ENCODE results near the gene SEC14L3. TPM values are rescaled to one million over a fixed set of nuclear protein-coding genes. Genes with fewer than 3 reads are reported as not detected.

Gene SEC14L3
- total RNA-seq, 1 donor from 2014 or later: not detected

GRCh38 chr22:30423301-30423958 lies 48.4 kb downstream of the SEC14L3 start:
- intact Hi-C loops (cut with micrococcal nuclease): loop anchor here (5.0 to 10.0 kb wide), 7 partner anchors 96 to 871 kb away; partner anchors contain the start of genes ASCC2, PES1, PIK3IP1 and TBC1D10A
- Mint-ChIP-seq H3K27ac (peak overlapping the region; percentile 99), H3K4me3 (ENCODE audit: low read depth) (peak overlapping the region; percentile 95), H3K27me3 (ENCODE audit: low read depth) (no peaks in the 10 kb centered on the region), H3K36me3 (ENCODE audit: low read depth) (peaks cover 62% of the 10 kb centered on the region), H3K9me3 (no peaks in the 10 kb centered on the region), H3K4me1 (ENCODE audit: low read depth) (peaks cover 57% of the 10 kb centered on the region)
- no peak for DNase-seq (ENCODE audit: low spot score)

GRCh38 chr22:30422481-30423300 lies 49.1 kb downstream of the SEC14L3 start:
- H3K4me3 Mint-ChIP-seq (ENCODE audit: low read depth): peak overlapping the region; percentile 95
- no peaks in the 10 kb centered on the region for H3K27me3 Mint-ChIP-seq (ENCODE audit: low read depth)
- peak; percentile 16 for DNase-seq (ENCODE audit: low spot score)
- peaks cover 64% of the 10 kb centered on the region for H3K36me3 Mint-ChIP-seq (ENCODE audit: low read depth)
- peaks cover 55% of the 10 kb centered on the region for H3K4me1 Mint-ChIP-seq (ENCODE audit: low read depth)
- intact Hi-C loops (cut with micrococcal nuclease): loop anchor here (5.0 to 10.0 kb wide), 7 partner anchors 95 to 872 kb away; partner anchors contain the start of genes ASCC2, PES1, PIK3IP1 and TBC1D10A
- peak overlapping the region; percentile 99 for H3K27ac Mint-ChIP-seq
- H3K9me3 Mint-ChIP-seq: no peaks in the 10 kb centered on the region

GRCh38 chr22:30421695-30422480 lies 49.9 kb downstream of the SEC14L3 start:
- Mint-ChIP-seq H3K9me3 (no peaks in the 10 kb centered on the region), H3K27me3 (ENCODE audit: low read depth) (no peaks in the 10 kb centered on the region), H3K4me1 (ENCODE audit: low read depth) (peaks cover 49% of the 10 kb centered on the region), H3K4me3 (ENCODE audit: low read depth) (peak overlapping the region; percentile 95), H3K27ac (peak overlapping the region; percentile 99), H3K36me3 (ENCODE audit: low read depth) (peaks cover 64% of the 10 kb centered on the region)
- DNase-seq (ENCODE audit: low spot score): no peak
- intact Hi-C loops (cut with micrococcal nuclease): loop anchor here (1.0 to 10.0 kb wide), 8 partner anchors 25 to 873 kb away; partner anchors contain the start of genes ASCC2, PES1, PIK3IP1 and SEC14L2

- no peaks in the 10 kb centered on the region for H3K27me3 Mint-ChIP-seq (ENCODE audit: low read depth)
- H3K4me1 Mint-ChIP-seq (ENCODE audit: low read depth): peaks cover 43% of the 10 kb centered on the region
- DNase-seq (ENCODE audit: low spot score): no peak
- H3K9me3 Mint-ChIP-seq: no peaks in the 10 kb centered on the region
- peak overlapping the region; percentile 66 for H3K4me3 Mint-ChIP-seq (ENCODE audit: low read depth)
- intact Hi-C loops (cut with micrococcal nuclease): loop anchor here (1.0 to 10.0 kb wide), 8 partner anchors 23 to 874 kb away; partner anchors contain the start of genes ASCC2, PES1, PIK3IP1 and SEC14L2
- H3K27ac Mint-ChIP-seq: peak overlapping the region; percentile 87
- H3K36me3 Mint-ChIP-seq (ENCODE audit: low read depth): peaks cover 73% of the 10 kb centered on the region
These were observed 51.3 kb downstream of the SEC14L3 start for GRCh38 chr22:30420347-30421125.

GRCh38 chr22:30416837-30417236 lies 55.0 kb downstream of the SEC14L3 start:
- intact Hi-C loops (cut with micrococcal nuclease): no loop called here
- peaks cover 87% of the 10 kb centered on the region for H3K36me3 Mint-ChIP-seq (ENCODE audit: low read depth)
- no peak for DNase-seq (ENCODE audit: low spot score)
- no peaks in the 10 kb centered on the region for H3K27me3 Mint-ChIP-seq (ENCODE audit: low read depth)
- no peak overlapping the region for H3K27ac Mint-ChIP-seq
- peaks cover 39% of the 10 kb centered on the region for H3K4me1 Mint-ChIP-seq (ENCODE audit: low read depth)
- H3K4me3 Mint-ChIP-seq (ENCODE audit: low read depth): no peak overlapping the region
- no peaks in the 10 kb centered on the region for H3K9me3 Mint-ChIP-seq

- peaks cover 37% of the 10 kb centered on the region for H3K4me1 Mint-ChIP-seq (ENCODE audit: low read depth)
- no peaks in the 10 kb centered on the region for H3K27me3 Mint-ChIP-seq (ENCODE audit: low read depth)
- no peak for DNase-seq (ENCODE audit: low spot score)
- no peak overlapping the region for H3K27ac Mint-ChIP-seq
- intact Hi-C loops (cut with micrococcal nuclease): no loop called here
- no peaks in the 10 kb centered on the region for H3K9me3 Mint-ChIP-seq
- no peak overlapping the region for H3K4me3 Mint-ChIP-seq (ENCODE audit: low read depth)
- peaks cover 85% of the 10 kb centered on the region for H3K36me3 Mint-ChIP-seq (ENCODE audit: low read depth)
These were observed 55.4 kb downstream of the SEC14L3 start for GRCh38 chr22:30416403-30416802.

- Mint-ChIP-seq H3K4me3 (ENCODE audit: low read depth) (no peak overlapping the region), H3K27ac (peak overlapping the region; percentile 39)
- intact Hi-C loops (cut with micrococcal nuclease): no loop called here
These were observed 57.2 kb downstream of the SEC14L3 start for GRCh38 chr22:30414525-30415047.

GRCh38 chr22:30413745-30414524 lies 57.9 kb downstream of the SEC14L3 start:
- Mint-ChIP-seq H3K36me3 (ENCODE audit: low read depth) (peaks cover 94% of the 10 kb centered on the region), H3K4me1 (ENCODE audit: low read depth) (peaks cover 27% of the 10 kb centered on the region), H3K9me3 (no peaks in the 10 kb centered on the region), H3K27me3 (ENCODE audit: low read depth) (no peaks in the 10 kb centered on the region), H3K4me3 (ENCODE audit: low read depth) (no peak overlapping the region), H3K27ac (peak overlapping the region; percentile 75)
- intact Hi-C loops (cut with micrococcal nuclease): no loop called here
- DNase-seq (ENCODE audit: low spot score): no peak

More at GRCh38 chr22:30414525-30415047, 57.2 kb downstream of the SEC14L3 start:
- H3K4me1 Mint-ChIP-seq (ENCODE audit: low read depth): peaks cover 24% of the 10 kb centered on the region
- H3K9me3 Mint-ChIP-seq: no peaks in the 10 kb centered on the region
- peaks cover 94% of the 10 kb centered on the region for H3K36me3 Mint-ChIP-seq (ENCODE audit: low read depth)
- DNase-seq (ENCODE audit: low spot score): no peak
- H3K27me3 Mint-ChIP-seq (ENCODE audit: low read depth): no peaks in the 10 kb centered on the region

GRCh38 chr22:30413001-30413400 lies 58.8 kb downstream of the SEC14L3 start:
- no peak overlapping the region for H3K4me3 Mint-ChIP-seq (ENCODE audit: low read depth)
- H3K9me3 Mint-ChIP-seq: no peaks in the 10 kb centered on the region
- intact Hi-C loops (cut with micrococcal nuclease): no loop called here
- no peak for DNase-seq (ENCODE audit: low spot score)
- no peaks in the 10 kb centered on the region for H3K27me3 Mint-ChIP-seq (ENCODE audit: low read depth)
- H3K4me1 Mint-ChIP-seq (ENCODE audit: low read depth): peaks cover 34% of the 10 kb centered on the region
- H3K27ac Mint-ChIP-seq: peak overlapping the region; percentile 75
- peaks cover 93% of the 10 kb centered on the region for H3K36me3 Mint-ChIP-seq (ENCODE audit: low read depth)

- DNase-seq (ENCODE audit: low spot score): no peak
- peak overlapping the region; percentile 1 for H3K27ac Mint-ChIP-seq
- no peak overlapping the region for H3K4me3 Mint-ChIP-seq (ENCODE audit: low read depth)
- intact Hi-C loops (cut with micrococcal nuclease): no loop called here
- no peaks in the 10 kb centered on the region for H3K27me3 Mint-ChIP-seq (ENCODE audit: low read depth)
- peaks cover 34% of the 10 kb centered on the region for H3K4me1 Mint-ChIP-seq (ENCODE audit: low read depth)
- peaks cover 87% of the 10 kb centered on the region for H3K36me3 Mint-ChIP-seq (ENCODE audit: low read depth)
- H3K9me3 Mint-ChIP-seq: no peaks in the 10 kb centered on the region
These were observed 60.0 kb downstream of the SEC14L3 start for GRCh38 chr22:30411780-30412179.

Measured in activated T-helper 2 cell treated with anti-CD3 and anti-CD28 coated beads, Interferon-gamma antibody, Interleukin-2, Interleukin-4, amounts not matched to agents 10 μg/mL and 5 μg/mL and 100 μg/mL, durations not matched to agents 14 hours and 24 hours and 36 hours (primary cell).